Ramos (cell line): Measurements from ENCODE around the gene POLR2H.

Source experiments
- in situ Hi-C: fragments of 300-500 bp; cut with MboI; formaldehyde crosslinking; loops from one replicate; pipeline ENCODE4 v1.14.3; 2022; ENCODE audit warnings: low sequenced_read_pairs; ENCODE audit not compliant: unreplicated experiment

Gene POLR2H

GRCh38 chr3:184383033-184383740, 21.7 kb downstream of the POLR2H start:
- in situ Hi-C loops = no loop called here

DNA sequence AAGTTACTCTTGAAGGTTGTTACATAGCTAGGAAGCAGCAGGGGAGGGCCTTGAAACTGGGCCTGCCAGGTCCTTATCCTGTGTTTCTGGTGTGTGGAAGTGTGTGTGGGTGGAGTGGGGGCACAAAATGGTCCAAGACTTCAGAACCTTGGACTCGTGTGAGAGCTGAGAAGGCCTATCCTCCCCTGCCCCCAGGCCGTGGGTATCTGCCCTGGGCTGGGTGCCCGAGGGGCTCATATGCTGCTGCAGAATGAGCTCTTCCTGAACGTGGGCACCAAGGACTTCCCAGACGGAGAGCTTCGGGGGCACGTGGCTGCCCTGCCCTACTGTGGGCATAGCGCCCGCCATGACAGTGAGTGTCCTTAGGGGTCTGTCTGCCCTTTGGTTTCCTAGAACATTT, 22.8 kb downstream of the POLR2H start:
- in situ Hi-C loops = no loop called here

GRCh38 chr3:184384856-184385422, 23.4 kb downstream of the POLR2H start:
- in situ Hi-C loops = no loop called here

- in situ Hi-C loops = no loop called here
These were observed 24.7 kb downstream of the POLR2H start for GRCh38 chr3:184386047-184386806.

GRCh38 chr3:184387174-184387714, 25.7 kb downstream of the POLR2H start:
- in situ Hi-C loops = no loop called here

DNA sequence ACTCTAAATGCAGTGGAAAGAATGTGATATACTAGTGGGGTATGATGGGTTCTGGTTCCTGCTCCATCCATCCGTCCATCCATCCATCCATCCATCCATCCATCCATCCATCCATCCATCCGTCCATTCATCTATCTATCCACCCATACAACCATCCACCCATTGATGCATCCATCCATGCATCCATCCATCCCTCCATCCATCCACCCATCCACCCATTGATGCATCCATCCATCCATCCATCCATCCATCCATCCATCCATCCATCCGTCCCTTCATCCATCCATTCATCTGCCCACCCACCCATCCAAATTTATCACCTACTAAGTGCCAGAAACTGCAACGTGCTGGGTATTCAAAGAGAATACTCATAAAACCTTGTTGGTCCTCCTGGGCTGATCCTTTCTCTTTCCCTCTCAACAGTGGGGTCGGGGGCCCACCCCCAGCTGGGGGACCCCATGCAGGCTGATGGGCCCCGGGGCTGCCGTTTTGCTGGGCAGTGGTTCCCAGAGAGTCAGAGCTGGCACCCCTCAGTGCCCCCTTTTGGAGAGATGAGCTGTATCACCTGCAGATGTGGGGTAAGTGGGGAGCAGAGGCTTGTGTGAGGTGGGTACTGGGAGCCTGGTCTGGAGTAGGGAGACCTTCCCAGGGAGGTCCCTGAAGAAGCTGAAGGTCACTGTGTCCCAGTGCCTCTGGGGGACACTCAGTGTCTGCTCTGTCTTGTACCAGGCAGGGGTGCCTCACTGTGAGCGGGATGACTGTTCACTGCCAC, 26.8 kb downstream of the POLR2H start:
- in situ Hi-C loops = no loop called here

DNA sequence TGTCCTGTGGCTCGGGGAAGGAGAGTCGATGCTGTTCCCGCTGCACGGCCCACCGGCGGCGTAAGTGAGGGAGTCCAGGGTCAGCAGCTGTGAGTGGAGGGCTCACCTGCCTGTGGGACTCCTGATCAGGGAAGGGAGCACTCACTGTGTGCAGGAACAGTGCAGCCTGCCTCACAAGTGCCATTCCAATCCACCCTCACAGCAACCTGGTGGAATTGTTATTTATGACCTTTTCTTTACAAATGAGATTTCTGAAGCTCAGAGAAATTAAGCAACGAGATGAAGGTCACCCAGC, 27.4 kb downstream of the POLR2H start:
- in situ Hi-C loops = no loop called here

GRCh38 chr3:184389384-184389783, 27.9 kb downstream of the POLR2H start:
- in situ Hi-C loops = no loop called here

DNA sequence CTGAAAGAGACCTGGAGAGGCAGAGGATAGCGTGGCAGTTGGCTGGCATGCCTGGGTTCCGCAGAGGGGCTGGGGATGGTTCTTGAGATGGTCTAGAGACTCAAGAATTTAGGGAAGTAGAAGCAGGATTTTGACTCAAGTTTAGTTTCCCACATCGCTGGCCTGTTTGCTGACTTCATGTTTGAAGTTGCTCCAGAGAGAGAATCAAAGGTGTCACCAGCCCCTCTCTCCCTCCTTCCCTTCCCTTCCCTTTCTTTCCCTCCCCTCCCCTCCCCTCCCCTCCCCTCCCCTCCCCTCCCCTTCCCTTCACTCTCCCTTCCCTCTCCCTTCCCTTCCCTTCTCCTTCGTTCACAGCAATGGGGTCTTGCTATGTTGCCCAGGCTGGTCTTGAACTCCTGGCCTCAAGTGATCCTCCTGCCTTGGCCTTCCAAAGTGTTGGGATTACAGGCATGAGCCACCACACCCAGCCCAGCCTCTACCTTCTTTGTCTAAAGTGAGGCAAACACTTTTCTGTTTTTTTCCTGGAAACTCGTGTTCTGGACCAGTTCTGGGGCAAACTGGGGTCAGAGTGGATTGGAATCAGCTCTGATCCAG, 28.5 kb downstream of the POLR2H start:
- in situ Hi-C loops = no loop called here

GRCh38 chr3:184391266-184391665, 29.8 kb downstream of the POLR2H start:
- in situ Hi-C loops = no loop called here

DNA sequence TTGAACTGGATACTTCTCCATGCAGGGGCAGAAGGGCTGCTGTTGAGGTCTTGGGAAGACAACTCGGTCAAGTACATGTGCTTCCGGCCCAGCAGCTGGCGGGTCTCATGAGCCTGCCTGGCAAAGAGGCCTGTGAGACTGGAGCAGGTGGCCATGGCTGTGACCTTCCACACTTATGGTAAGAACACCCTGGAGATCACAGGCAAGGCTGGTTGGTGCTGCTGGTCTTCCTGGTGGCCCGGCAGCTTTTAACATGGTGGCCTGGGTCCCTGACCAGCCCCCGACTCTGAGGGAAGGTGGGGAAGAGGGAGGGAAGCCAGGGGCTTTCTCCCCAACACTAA, 33.8 kb downstream of the POLR2H start:
- in situ Hi-C loops = no loop called here

DNA sequence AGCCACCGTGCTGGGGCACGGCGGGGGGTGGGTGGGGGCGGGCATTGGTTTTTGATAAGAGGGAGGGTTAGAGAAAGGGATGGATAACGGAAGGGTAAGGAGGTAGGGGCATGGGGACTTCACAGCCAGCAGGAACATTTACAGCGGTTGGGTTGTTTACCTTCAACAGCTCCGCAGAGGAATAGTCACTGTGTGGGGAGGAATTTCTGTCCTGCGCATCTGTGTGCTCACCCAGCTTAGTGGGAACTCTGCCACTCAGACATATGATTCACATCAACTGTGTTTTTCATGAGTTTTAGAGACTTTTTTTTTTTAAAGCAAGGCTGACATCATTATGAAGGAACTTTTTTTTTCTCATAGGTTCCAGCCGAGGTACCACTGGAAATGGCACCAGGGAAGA, 37.9 kb downstream of the POLR2H start:
- in situ Hi-C loops = no loop called here

- in situ Hi-C loops = no loop called here
These were observed 43.8 kb downstream of the POLR2H start for GRCh38 chr3:184405075-184406030.

DNA sequence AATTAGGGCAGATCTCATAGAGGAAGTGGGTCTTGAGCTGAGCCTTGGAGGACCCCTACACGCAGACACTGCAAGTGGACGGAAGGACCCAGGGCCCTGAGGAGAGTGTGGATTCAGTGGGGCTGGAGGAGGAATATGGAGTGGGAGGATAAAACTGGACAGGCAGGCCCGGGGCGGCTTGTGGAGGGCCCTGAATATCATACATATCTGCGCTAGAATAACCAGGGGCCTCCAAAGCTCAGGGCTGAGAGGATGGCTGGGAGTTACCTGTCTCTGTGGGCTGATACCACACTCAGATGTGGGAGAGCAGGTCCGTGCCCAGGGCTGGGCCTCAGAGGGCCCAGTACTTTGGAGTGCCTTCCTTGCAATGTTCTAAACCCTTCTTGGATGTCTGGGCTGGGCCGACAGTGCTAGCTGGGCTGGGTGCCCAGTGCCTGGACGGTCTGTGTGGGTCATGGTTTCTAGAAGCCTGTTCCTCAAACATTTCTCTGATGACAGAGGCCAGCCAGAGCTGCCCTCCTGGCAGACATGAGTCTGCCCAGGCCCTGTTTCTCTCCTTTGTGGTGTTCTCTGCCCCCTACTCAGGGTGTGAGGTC, 47.9 kb downstream of the POLR2H start:
- in situ Hi-C loops = no loop called here

DNA sequence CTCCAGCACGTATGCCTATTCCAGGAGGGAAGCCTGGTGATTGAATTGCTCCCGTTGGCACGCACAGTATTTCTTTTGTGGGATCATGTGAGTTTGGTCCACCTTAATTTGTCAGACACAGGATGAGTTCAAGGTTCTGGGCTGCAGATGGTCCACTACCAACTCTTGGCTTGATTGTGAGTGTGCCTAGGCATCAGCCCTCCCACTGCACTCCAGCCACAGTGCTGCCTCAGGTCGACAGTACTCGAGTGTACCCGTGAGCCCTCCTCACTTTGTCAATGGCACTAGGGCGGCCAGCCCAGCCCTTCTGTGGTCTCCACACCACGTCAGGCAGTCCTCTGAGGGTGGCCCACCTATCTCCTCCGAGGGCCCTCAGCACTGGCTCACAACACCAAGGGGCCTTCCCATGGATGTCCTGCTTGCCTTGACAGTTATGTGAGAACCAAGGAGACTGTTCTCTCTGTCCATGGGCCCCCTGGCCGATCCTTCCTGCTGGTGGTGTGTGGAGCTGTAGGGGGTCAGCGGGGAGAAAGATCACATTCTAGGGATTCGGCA, 48.5 kb downstream of the POLR2H start:
- in situ Hi-C loops = no loop called here

- in situ Hi-C loops = no loop called here
These were observed 53.1 kb downstream of the POLR2H start for GRCh38 chr3:184414418-184415202.

DNA sequence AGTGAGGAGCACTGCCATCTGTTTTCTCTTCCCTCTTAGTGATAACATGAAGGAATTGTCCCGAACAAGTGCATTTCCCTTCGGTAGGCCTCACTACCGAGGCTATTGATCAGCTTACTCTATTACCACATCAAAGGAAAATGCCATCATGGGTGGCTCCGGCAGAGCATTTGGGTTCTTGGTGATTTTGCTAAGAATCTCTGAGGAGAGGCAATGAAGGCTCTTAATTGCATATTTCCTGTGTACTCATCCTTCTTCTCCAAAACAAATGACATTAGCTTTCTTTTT, 53.6 kb downstream of the POLR2H start:
- in situ Hi-C loops = no loop called here
